Uterus (tissue), 2 donors: ENCODE data around the gene RNASE13.

Experiments
- CTCF ChIP-seq, 4 experiments: fragments of 200-600 bp in 2 of 4; fragments of 450-650 bp in 2 of 4; sonication (generic) in 2 of 4; IDR thresholded peaks; one replicate each; pipeline ENCODE4 v1.5.1; 2016 to 2019; ENCODE audit warnings: antibody characterized with exemption in 4 of 4, mild to moderate bottlenecking in 2 of 4, moderate library complexity in 1 of 4
- POLR2A ChIP-seq, 2 donors: fragments of 450-650 bp; IDR thresholded peaks; one replicate each; pipeline ENCODE4 v1.6.1; 2016; ENCODE audit warnings: antibody characterized with exemption in 2 of 2, mild to moderate bottlenecking in 1 of 2, moderate library complexity in 1 of 2

- no peak for TF ChIP-seq CTCF (IDR thresholded peaks at IDR 0.05)
- TF ChIP-seq POLR2A (IDR thresholded peaks at IDR 0.05) = no peak
These were observed 44.1 kb upstream of the RNASE13 start for GRCh38 chr14:21078726-21079125.
